Heart right ventricle (tissue), 16 donors: ENCODE data around the gene POLR2M. TPM values are rescaled to one million over a fixed set of nuclear protein-coding genes. Genes with fewer than 3 reads are reported as not detected.

Experiments
- ATAC-seq, 8 donors: fragments of 200-7000 bp; cut with Tn5 transposase; one replicate each; pipeline ENCODE4 v1.9.1; 2020; ENCODE audit warnings: mild to moderate bottlenecking in 8 of 8, moderate library complexity in 8 of 8, moderate number of reproducible peaks in 1 of 8
- DNase-seq, 2 donors: peaks; one replicate each; pipeline ENCODE4 v3.0.0-alpha.2; 2020
- H3K27ac ChIP-seq, 10 donors: fragments of 200-600 bp; sonication (generic) in 2 of 10; one replicate each; pipeline versions ENCODE4 v1.5.0 to v1.8.0; 2020 to 2022; ENCODE audit warnings: mild to moderate bottlenecking in 3 of 10
- H3K27me3 ChIP-seq, 7 donors: fragments of 200-600 bp; one replicate each; pipeline ENCODE4 v1.8.0; 2021 to 2022; ENCODE audit warnings: mild to moderate bottlenecking in 2 of 7
- H3K36me3 ChIP-seq, 9 donors: fragments of 200-600 bp; sonication (generic) in 1 of 9; one replicate each; pipeline versions ENCODE4 v1.5.0 to v1.8.0; 2020 to 2022; ENCODE audit warnings: mild to moderate bottlenecking in 2 of 9
- H3K4me1 ChIP-seq, 9 donors: fragments of 200-600 bp; sonication (generic) in 1 of 9; one replicate each; pipeline versions ENCODE4 v1.5.0 to v1.8.0; 2020 to 2022; ENCODE audit warnings: mild to moderate bottlenecking in 4 of 9
- H3K4me3 ChIP-seq, 10 donors: fragments of 200-600 bp; sonication (generic) in 2 of 10; one replicate each; pipeline versions ENCODE4 v1.5.0 to v1.8.0; 2020 to 2022; ENCODE audit warnings: mild to moderate bottlenecking in 7 of 10, moderate library complexity in 2 of 10
- H3K9me3 ChIP-seq, 11 donors: fragments of 200-600 bp in 10 of 11; sonication (generic) in 2 of 11; one replicate each; pipeline versions ENCODE4 v1.5.0 to v1.8.0; 2013 to 2022; ENCODE audit warnings: mild to moderate bottlenecking in 2 of 11, control low read depth in 1 of 11, moderate library complexity in 1 of 11
- WGBS, 2 donors: extraction: QIAGEN DNeasy Blood & Tissue Kit; methylation state at CpG; one replicate each; pipeline ENCODE4 v1.1.7; 2013; ENCODE audit warnings: inconsistent platforms in 1 of 2; 5-methylcytosine and 5-hydroxymethylcytosine counted together
- intact Hi-C, 10 donors: fragments of 100-400 bp; cut with DNase I; formaldehyde crosslinking; loops; one replicate each; pipeline versions ENCODE4 v1.11.1 to v1.14.2; 2022
- polyA plus RNA-seq, 2 donors: library from polyadenylated mRNA; stranded (reverse); fragments of 200-250 nt; gene quantifications; one replicate each; pipeline ENCODE4 v1.2.3, GENCODE V29; 2013
- total RNA-seq, 10 donors: library from RNA; stranded (reverse); fragmentation: NEBNext Ultra II Directional in 3 of 10; extraction: Animal tissue kit (Norgen Biotek cat#: 25700) in 3 of 10; gene quantifications; one replicate each; pipeline versions ENCODE4 v1.2.1 to v1.2.4, GENCODE V29; 2021 to 2023
- TF ChIP-seq, protein P1 (sequence below), 9 donors: fragments of 200-600 bp; sonication (generic) in 2 of 9; IDR thresholded peaks; one replicate each; pipeline versions ENCODE4 v1.5.0 to v1.8.0; 2021 to 2022; ENCODE audit warnings: antibody characterized with exemption in 9 of 9, mild to moderate bottlenecking in 5 of 9, moderate library complexity in 1 of 9
- donor health status: Arrhythmogenic right ventricular cardiomyopathy.
- donor health status: ischemic (EF 13 %, LVEDD 7.1; RV severe dilation, severe dysfunction).
- donor health status: healthy with polysubstance abuse.
- donor health status: DM: no; HTN: yes; CAD: no.
- donor health status: DM: no; HTN: no; CAD: no.
- donor health status: ischemic (EF 25% LVEDD 6.9; RV normal size, moderate dysfunction).
- donor health status: ischemic (EF 25% LVEDD 5.7; RV mildly dilated, moderate dysfunction).
- donor health status: healthy.
- donor health status: DM: yes; HTN: yes; CAD: no.
- donor health status: Ischemic cardiomyopathy.
- donor health status: ischemic (EF 35%, LVEDD 5.7; RV mildly dilated, moderate dysfunction).
- donor health status: nonischemic (EF 11% LVEDD 7.7; RV severe dilation, severe dysfunction).
- donor health status: DM: yes; HTN: yes; CAD: no.
- donor health status: PGD.
- donor health status: ischemic (EF 29% LVEDD 5.4; RV normal size, mild dysfunction).
- donor health status: nonischemic (EF 23%, LVEDD 6.1; RV moderate dilation, normal function).

The POLR2M gene
- total and polyA plus RNA-seq, 12 donors: 15.2 to 89.2 (median 56.5) TPM

DNA sequence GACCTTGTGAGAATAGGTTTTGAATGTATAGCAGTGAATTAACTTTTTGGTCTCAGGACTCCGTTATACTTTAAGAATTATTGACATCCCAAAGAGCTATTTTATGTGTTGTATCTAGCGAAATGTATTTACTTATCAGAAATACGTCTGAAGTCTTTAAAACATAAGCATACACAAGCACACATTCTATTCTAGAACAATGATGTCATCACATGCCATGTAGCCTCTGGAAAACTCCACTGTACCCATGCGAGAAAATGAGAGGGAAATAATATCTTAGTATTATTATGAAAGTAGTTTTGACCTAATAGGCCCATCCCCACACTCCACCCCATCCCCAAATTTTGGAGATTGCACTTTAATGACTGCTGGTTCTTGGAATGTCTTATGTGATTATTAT is 1.5 kb downstream of the POLR2M start:
- H3K27me3 ChIP-seq: no peaks in the 10 kb centered on the region
- H3K36me3 ChIP-seq: peaks cover 0 to 44% (median 30%) of the 10 kb centered on the region in 9 donors
- DNase-seq: no peak
- peaks cover 0 to 55% (median 34%) of the 10 kb centered on the region in 9 donors for H3K4me1 ChIP-seq
- WGBS, 2 donors: 18 to 35% methylated on average over 4 of the region's 4 CpGs
- no peaks in the 10 kb centered on the region for H3K9me3 ChIP-seq
- peak overlapping the region in 9 of 10 donors; percentile 65 to 97 (median 87) for H3K4me3 ChIP-seq
- intact Hi-C loops: loop anchor here in 6 of 10 donors (5.0 to 10.0 kb wide), 6 partner anchors 36 to 153 kb away; no protein-coding TSS in a partner anchor
- TF ChIP-seq, protein P1, sequence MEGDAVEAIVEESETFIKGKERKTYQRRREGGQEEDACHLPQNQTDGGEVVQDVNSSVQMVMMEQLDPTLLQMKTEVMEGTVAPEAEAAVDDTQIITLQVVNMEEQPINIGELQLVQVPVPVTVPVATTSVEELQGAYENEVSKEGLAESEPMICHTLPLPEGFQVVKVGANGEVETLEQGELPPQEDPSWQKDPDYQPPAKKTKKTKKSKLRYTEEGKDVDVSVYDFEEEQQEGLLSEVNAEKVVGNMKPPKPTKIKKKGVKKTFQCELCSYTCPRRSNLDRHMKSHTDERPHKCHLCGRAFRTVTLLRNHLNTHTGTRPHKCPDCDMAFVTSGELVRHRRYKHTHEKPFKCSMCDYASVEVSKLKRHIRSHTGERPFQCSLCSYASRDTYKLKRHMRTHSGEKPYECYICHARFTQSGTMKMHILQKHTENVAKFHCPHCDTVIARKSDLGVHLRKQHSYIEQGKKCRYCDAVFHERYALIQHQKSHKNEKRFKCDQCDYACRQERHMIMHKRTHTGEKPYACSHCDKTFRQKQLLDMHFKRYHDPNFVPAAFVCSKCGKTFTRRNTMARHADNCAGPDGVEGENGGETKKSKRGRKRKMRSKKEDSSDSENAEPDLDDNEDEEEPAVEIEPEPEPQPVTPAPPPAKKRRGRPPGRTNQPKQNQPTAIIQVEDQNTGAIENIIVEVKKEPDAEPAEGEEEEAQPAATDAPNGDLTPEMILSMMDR (IDR thresholded peaks at IDR 0.05): no peak
- H3K27ac ChIP-seq: peak overlapping the region; percentile 90 to 100 (median 98)
- peak in 2 of 8 donors; percentile 21 to 53 for ATAC-seq

DNA sequence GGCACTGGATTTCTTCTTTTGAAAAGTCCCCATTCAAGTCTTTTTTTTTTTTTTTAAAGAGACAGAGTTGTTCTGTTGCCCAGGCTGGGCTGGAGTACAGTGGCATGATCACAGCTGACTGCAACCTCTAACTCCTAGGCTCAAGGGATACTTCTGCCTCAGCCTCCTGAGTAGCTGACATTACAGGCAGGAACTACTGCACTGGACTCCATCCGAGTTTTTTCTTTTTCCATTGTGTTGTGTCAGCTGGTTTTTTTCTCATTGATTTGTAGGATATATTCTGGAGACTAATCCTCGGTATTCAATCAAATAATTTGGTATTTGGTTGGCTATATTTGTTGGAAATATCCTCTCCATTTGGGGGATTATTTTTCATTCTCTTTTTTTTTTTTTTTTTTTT is 11.8 kb downstream of the POLR2M start:
- no peak overlapping the region for H3K27ac ChIP-seq
- ATAC-seq: no peak
- no peak for DNase-seq
- H3K4me1 ChIP-seq: peaks cover 0 to 10% (median 0%) of the 10 kb centered on the region in 9 donors
- H3K36me3 ChIP-seq: peaks cover 0 to 69% (median 21%) of the 10 kb centered on the region in 9 donors
- no peaks in the 10 kb centered on the region for H3K9me3 ChIP-seq
- H3K27me3 ChIP-seq: no peaks in the 10 kb centered on the region
- TF ChIP-seq, protein P1 (IDR thresholded peaks at IDR 0.05): no peak
- no peak overlapping the region for H3K4me3 ChIP-seq
- intact Hi-C loops: no loop called here
- WGBS, 2 donors: 74 to 79% methylated on average over 2 of the region's 2 CpGs

DNA sequence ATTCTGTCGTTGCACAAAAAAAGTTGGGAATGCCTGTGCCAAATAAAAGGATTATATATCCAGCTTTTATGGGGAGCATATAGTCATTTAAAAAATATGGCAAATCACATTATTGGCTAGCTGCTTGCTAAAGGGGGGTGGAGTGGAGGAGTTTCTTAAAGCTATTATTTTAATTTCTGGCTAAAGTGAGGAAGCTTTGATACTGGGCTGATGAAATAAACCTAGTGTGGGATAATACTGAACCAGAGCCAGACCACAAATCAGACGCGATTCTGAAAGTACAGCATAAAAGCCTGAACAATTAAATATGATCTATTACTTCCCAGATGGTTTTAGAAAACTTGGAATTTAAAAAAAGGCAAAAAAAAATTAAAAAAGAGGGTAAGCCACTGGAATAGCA is 14.4 kb downstream of the POLR2M start:
- TF ChIP-seq, protein P1 (IDR thresholded peaks at IDR 0.05): no peak

DNA sequence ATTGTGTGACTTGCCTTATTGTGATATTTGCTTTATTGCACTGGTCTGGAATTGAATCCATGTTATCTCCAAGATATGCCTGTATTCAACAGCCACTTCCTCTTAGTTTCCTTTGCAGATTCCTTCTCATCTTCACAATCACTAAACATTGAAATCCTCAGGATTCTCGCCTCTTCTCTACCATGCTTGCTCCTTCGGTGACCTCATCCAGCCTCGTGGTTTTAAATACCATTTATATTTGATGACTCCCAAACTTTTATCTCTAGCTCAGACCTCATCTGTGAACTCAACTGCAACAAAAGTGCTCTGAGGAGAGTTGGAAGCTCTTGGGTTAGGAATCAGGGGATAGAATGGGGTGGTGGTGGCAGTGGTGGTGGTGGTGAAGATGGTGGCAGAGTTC is 19.9 kb downstream of the POLR2M start:
- H3K4me1 ChIP-seq: peaks cover 0 to 3% (median 0%) of the 10 kb centered on the region in 9 donors
- intact Hi-C loops: no loop called here
- H3K27me3 ChIP-seq: no peaks in the 10 kb centered on the region
- ATAC-seq (no peak), DNase-seq (no peak)
- no peak overlapping the region for H3K27ac ChIP-seq
- peaks cover 0 to 3% (median 0%) of the 10 kb centered on the region in 9 donors for H3K36me3 ChIP-seq
- TF ChIP-seq, protein P1 (IDR thresholded peaks at IDR 0.05): no peak
- no peak overlapping the region for H3K4me3 ChIP-seq
- peaks cover 0 to 15% (median 0%) of the 10 kb centered on the region in 11 donors for H3K9me3 ChIP-seq
- WGBS, 2 donors: 66 to 81% methylated on average over 3 of the region's 3 CpGs

More for the DNA sequence above, 14.4 kb downstream of the POLR2M start:
- Histone ChIP-seq H3K27ac (no peak overlapping the region), H3K27me3 (no peaks in the 10 kb centered on the region), H3K9me3 (peaks cover 0 to 15% (median 0%) of the 10 kb centered on the region in 11 donors), H3K4me1 (peaks cover 0 to 5% (median 0%) of the 10 kb centered on the region in 9 donors), H3K4me3 (no peak overlapping the region), H3K36me3 (peaks cover 0 to 43% (median 7%) of the 10 kb centered on the region in 9 donors)
- 62 to 76% methylated on average over 3 of the region's 3 CpGs for WGBS, 2 donors
- no peak for ATAC-seq
- intact Hi-C loops: no loop called here
- DNase-seq: no peak
